OCI-LY7 (cell line): ENCODE results near the gene SSRP1. TPM values are rescaled to one million over a fixed set of nuclear protein-coding genes. Genes with fewer than 3 reads are reported as not detected.

Experiments used
- BruUV-seq: library from RNA; stranded (reverse); fragments of 400-500 nt; replicated peaks from 2 replicates; lab custom pipeline; 2021; lab: Mats Ljungman, UMichigan
- CTCF ChIA-PET: fragments of 300-600 bp; sonication (Branson Sonifier 250); formaldehyde crosslinking; loops from one replicate; lab custom pipeline; 2022; ENCODE audit warnings: antibody characterized with exemption; ENCODE audit not compliant: unreplicated experiment; lab: Charles Lee
- POLR2A ChIA-PET: fragments of 300-600 bp; sonication (Branson Sonifier 250); formaldehyde crosslinking; loops from one replicate; lab custom pipeline; 2022; ENCODE audit warnings: antibody characterized with exemption; lab: Charles Lee
- DNase-seq: peaks from one replicate; pipeline ENCODE4 v3.0.0-alpha.2; 2015; ENCODE audit warnings: low spot score
- H2AFZ ChIP-seq: fragments of 200-600 bp; sonication (generic), shearing (Covaris generic); 2 replicates; pipeline ENCODE4 v1.6.1; 2014; ENCODE audit warnings: mild to moderate bottlenecking, antibody characterized with exemption, low read length, moderate library complexity
- H3K27ac ChIP-seq: fragments of 200-600 bp; sonication (generic); 2 replicates; pipeline ENCODE4 v1.5.1; 2014; ENCODE audit warnings: mixed run types, low read depth, mild to moderate bottlenecking, moderate library complexity, low read length, inconsistent platforms; ENCODE audit not compliant: poor library complexity, severe bottlenecking
- H3K36me3 ChIP-seq: fragments of 200-600 bp; sonication (generic); 2 replicates; pipeline ENCODE4 v1.6.1; 2014; ENCODE audit warnings: mild to moderate bottlenecking, antibody characterized with exemption, low read length, moderate library complexity, mixed read lengths; ENCODE audit not compliant: insufficient read depth
- H3K4me1 ChIP-seq: fragments of 200-600 bp; sonication (generic); 2 replicates; pipeline ENCODE4 v1.5.1; 2014; ENCODE audit warnings: mild to moderate bottlenecking, low read length; ENCODE audit not compliant: insufficient read depth, poor library complexity, severe bottlenecking
- H3K4me2 ChIP-seq: fragments of 200-600 bp; sonication (generic); 2 replicates; pipeline ENCODE4 v1.6.1; 2014; ENCODE audit warnings: mild to moderate bottlenecking, low read length
- H3K4me3 ChIP-seq: fragments of 200-600 bp; sonication (generic); 2 replicates; pipeline ENCODE4 v1.5.1; 2014; ENCODE audit warnings: mild to moderate bottlenecking, low read depth, low read length; ENCODE audit not compliant: poor library complexity, severe bottlenecking
- H3K79me2 ChIP-seq: fragments of 200-600 bp; sonication (generic); 2 replicates; pipeline ENCODE4 v1.6.1; 2016; ENCODE audit warnings: low read depth, mild to moderate bottlenecking, low read length, moderate library complexity, mixed read lengths; ENCODE audit not compliant: insufficient read depth
- H3K9me2 ChIP-seq: fragments of 200-600 bp; sonication (generic); 2 replicates; pipeline ENCODE4 v1.6.1; 2016; ENCODE audit warnings: mild to moderate bottlenecking, low read length, mixed read lengths; ENCODE audit not compliant: insufficient read depth
- H3K9me3 ChIP-seq: fragments of 200-600 bp; sonication (generic); 2 replicates; pipeline ENCODE4 v1.6.1; 2014; ENCODE audit warnings: mild to moderate bottlenecking, mixed run types, low read length, mixed read lengths
- H4K20me1 ChIP-seq: fragments of 200-600 bp; sonication (generic); 2 replicates; pipeline ENCODE4 v1.6.1; 2014; ENCODE audit warnings: mild to moderate bottlenecking, antibody characterized with exemption, low read length, moderate library complexity, mixed read lengths; ENCODE audit not compliant: insufficient read depth
- EZH2phosphoT487 ChIP-seq: fragments of 200-600 bp; sonication (generic); IDR thresholded peaks from 2 replicates; pipeline ENCODE4 v1.6.1; 2018; ENCODE audit warnings: low read depth, borderline replicate concordance, mild to moderate bottlenecking, mixed run types, antibody characterized with exemption, low read length, moderate library complexity, mixed read lengths
- intact Hi-C: fragments of 100-400 bp; cut with micrococcal nuclease; formaldehyde crosslinking; loops from one replicate; pipeline ENCODE4 v1.10.0; 2022; ENCODE audit not compliant: unreplicated experiment
- total RNA-seq, 2 experiments: library from RNA; depleted of rRNA in 1 of 2; stranded (reverse); fragments of >200 nt in 1 of 2; shearing (Covaris generic) in 1 of 2; gene quantifications; 2 replicates each; pipeline ENCODE4 v1.2.3, GENCODE V29; 2014 to 2022
- TF ChIP-seq, protein P1 (sequence below): fragments of 200-600 bp; sonication (generic); conservative IDR thresholded peaks from 2 replicates; pipeline ENCODE4 v1.5.1; 2014; ENCODE audit warnings: mild to moderate bottlenecking, antibody characterized with exemption, low read length, moderate library complexity, mixed read lengths

SSRP1 gene
- total RNA-seq, 2 experiments from 2014 or later, result 146 to 221 TPM

GRCh38 chr11:57321388-57322255 is 14.1 kb downstream of the SSRP1 start:
- CTCF ChIA-PET, result interaction anchor here (0.7 kb wide), 1 partner anchor 49 kb away, joined by 5 read pairs; no protein-coding TSS in a partner anchor
- H3K79me2 ChIP-seq, result no peaks in the 10 kb centered on the region
- no peaks in the 10 kb centered on the region for H4K20me1 ChIP-seq
- no peak overlapping the region for H3K4me3 ChIP-seq
- no peaks in the 10 kb centered on the region for H3K9me2 ChIP-seq
- no peak for DNase-seq
- intact Hi-C loops, result no loop called here
- H3K36me3 ChIP-seq, result peaks cover 22% of the 10 kb centered on the region
- no peak overlapping the region for H3K4me2 ChIP-seq
- peaks cover 26% of the 10 kb centered on the region for H3K4me1 ChIP-seq
- POLR2A ChIA-PET, result interaction anchor here (0.6 to 1.3 kb wide), 5 partner anchors 21 to 1125 kb away, joined by 3 to 4 read pairs (median 3); no protein-coding TSS in a partner anchor
- H2AFZ ChIP-seq, result no peak overlapping the region
- no TSS peak for BruUV-seq
- no peak for TF ChIP-seq EZH2phosphoT487
- TF ChIP-seq, protein P1, sequence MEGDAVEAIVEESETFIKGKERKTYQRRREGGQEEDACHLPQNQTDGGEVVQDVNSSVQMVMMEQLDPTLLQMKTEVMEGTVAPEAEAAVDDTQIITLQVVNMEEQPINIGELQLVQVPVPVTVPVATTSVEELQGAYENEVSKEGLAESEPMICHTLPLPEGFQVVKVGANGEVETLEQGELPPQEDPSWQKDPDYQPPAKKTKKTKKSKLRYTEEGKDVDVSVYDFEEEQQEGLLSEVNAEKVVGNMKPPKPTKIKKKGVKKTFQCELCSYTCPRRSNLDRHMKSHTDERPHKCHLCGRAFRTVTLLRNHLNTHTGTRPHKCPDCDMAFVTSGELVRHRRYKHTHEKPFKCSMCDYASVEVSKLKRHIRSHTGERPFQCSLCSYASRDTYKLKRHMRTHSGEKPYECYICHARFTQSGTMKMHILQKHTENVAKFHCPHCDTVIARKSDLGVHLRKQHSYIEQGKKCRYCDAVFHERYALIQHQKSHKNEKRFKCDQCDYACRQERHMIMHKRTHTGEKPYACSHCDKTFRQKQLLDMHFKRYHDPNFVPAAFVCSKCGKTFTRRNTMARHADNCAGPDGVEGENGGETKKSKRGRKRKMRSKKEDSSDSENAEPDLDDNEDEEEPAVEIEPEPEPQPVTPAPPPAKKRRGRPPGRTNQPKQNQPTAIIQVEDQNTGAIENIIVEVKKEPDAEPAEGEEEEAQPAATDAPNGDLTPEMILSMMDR, result no peak
- H3K27ac ChIP-seq, result no peak overlapping the region
- no peaks in the 10 kb centered on the region for H3K9me3 ChIP-seq

- POLR2A ChIA-PET, result interaction anchor here (0.6 to 0.7 kb wide), 2 partner anchors 961 to 1125 kb away, joined by 3 read pairs; no protein-coding TSS in a partner anchor
- no peaks in the 10 kb centered on the region for H3K9me2 ChIP-seq
- TF ChIP-seq, protein P1, result no peak
- TF ChIP-seq EZH2phosphoT487, result no peak
- no peak overlapping the region for H3K27ac ChIP-seq
- intact Hi-C loops, result no loop called here
- no TSS peak for BruUV-seq
- peaks cover 18% of the 10 kb centered on the region; the same call in 1 of the 2 replicates for H3K36me3 ChIP-seq
- CTCF ChIA-PET, result no interaction called here
- H4K20me1 ChIP-seq, result no peaks in the 10 kb centered on the region
- no peaks in the 10 kb centered on the region for H3K9me3 ChIP-seq
- no peak overlapping the region for H2AFZ ChIP-seq
- H3K79me2 ChIP-seq, result no peaks in the 10 kb centered on the region
- no peak overlapping the region for H3K4me3 ChIP-seq
- DNase-seq, result no peak
- no peak overlapping the region for H3K4me2 ChIP-seq
- H3K4me1 ChIP-seq, result peaks cover 19% of the 10 kb centered on the region
Measured at GRCh38 chr11:57320719-57321387, 14.8 kb downstream of the SSRP1 start.
